Measurements from ENCODE around the gene SYT1. TPM values are rescaled to one million over a fixed set of nuclear protein-coding genes. Genes with fewer than 3 reads are reported as not detected.

Gene SYT1
- total RNA-seq, 6 donors from 2014 or later, result 0.52 to 0.67 (median 0.59) TPM; not detected in 3

- ATAC-seq (ENCODE audit: low FRiP score in 2 of 2) (no peak), DNase-seq (no peak)
- Histone ChIP-seq H3K4me1 (no peaks in the 10 kb centered on the region), H3K27ac (no peak overlapping the region), H3K36me3 (no peaks in the 10 kb centered on the region), H3K9me3 (no peaks in the 10 kb centered on the region), H3K4me3 (no peak overlapping the region), H3K27me3 (no peaks in the 10 kb centered on the region)
- TF ChIP-seq POLR2AphosphoS5 (IDR thresholded peaks at IDR 0.05) (no peak), EP300 (IDR thresholded peaks at IDR 0.05) (no peak), POLR2A (IDR thresholded peaks at IDR 0.05) (no peak)
- TF ChIP-seq, protein P1, sequence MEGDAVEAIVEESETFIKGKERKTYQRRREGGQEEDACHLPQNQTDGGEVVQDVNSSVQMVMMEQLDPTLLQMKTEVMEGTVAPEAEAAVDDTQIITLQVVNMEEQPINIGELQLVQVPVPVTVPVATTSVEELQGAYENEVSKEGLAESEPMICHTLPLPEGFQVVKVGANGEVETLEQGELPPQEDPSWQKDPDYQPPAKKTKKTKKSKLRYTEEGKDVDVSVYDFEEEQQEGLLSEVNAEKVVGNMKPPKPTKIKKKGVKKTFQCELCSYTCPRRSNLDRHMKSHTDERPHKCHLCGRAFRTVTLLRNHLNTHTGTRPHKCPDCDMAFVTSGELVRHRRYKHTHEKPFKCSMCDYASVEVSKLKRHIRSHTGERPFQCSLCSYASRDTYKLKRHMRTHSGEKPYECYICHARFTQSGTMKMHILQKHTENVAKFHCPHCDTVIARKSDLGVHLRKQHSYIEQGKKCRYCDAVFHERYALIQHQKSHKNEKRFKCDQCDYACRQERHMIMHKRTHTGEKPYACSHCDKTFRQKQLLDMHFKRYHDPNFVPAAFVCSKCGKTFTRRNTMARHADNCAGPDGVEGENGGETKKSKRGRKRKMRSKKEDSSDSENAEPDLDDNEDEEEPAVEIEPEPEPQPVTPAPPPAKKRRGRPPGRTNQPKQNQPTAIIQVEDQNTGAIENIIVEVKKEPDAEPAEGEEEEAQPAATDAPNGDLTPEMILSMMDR (IDR thresholded peaks at IDR 0.05), result no peak
These were observed 433.9 kb downstream of the SYT1 start for GRCh38 chr12:79298506-79298905.

GRCh38 chr12:79299447-79300198 is 435.0 kb downstream of the SYT1 start:
- H3K27me3 ChIP-seq, result no peaks in the 10 kb centered on the region
- WGBS, 2 donors, result 67 to 73% methylated on average over 5 of the region's 5 CpGs
- no peak for ATAC-seq (ENCODE audit: low FRiP score in 2 of 2)
- no peak for TF ChIP-seq EP300 (IDR thresholded peaks at IDR 0.05)
- TF ChIP-seq, protein P1 (IDR thresholded peaks at IDR 0.05), result no peak
- no peak for TF ChIP-seq POLR2A (IDR thresholded peaks at IDR 0.05)
- no peak for TF ChIP-seq POLR2AphosphoS5 (IDR thresholded peaks at IDR 0.05)
- no peaks in the 10 kb centered on the region for H3K4me1 ChIP-seq
- H3K4me3 ChIP-seq, result no peak overlapping the region
- H3K9me3 ChIP-seq, result no peaks in the 10 kb centered on the region
- no peak overlapping the region for H3K27ac ChIP-seq
- no peaks in the 10 kb centered on the region for H3K36me3 ChIP-seq
- no peak for DNase-seq

DNA sequence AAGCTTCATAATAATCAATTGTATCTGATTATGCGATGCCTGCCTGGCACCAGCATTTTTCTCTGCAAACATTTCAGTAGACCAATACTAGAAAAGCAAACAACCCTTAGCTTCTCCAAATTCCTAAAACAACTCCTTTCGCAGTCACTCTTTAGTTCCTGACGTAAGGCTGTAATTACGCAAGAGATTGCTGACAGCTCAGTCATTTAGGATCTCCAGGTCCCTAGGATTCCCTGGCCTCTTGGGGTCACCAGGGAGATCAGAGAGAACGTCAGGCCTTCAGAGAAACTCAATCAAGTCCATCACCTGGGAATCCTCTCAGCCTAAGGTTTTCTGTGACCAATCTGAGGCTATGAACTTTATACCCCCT is 435.6 kb downstream of the SYT1 start:
- no peak overlapping the region for H3K27ac ChIP-seq
- no peak for TF ChIP-seq EP300 (IDR thresholded peaks at IDR 0.05)
- H3K36me3 ChIP-seq, result no peaks in the 10 kb centered on the region
- H3K9me3 ChIP-seq, result no peaks in the 10 kb centered on the region
- H3K27me3 ChIP-seq, result no peaks in the 10 kb centered on the region
- ATAC-seq (ENCODE audit: low FRiP score in 2 of 2) (no peak), DNase-seq (no peak)
- no peak overlapping the region for H3K4me3 ChIP-seq
- H3K4me1 ChIP-seq, result no peaks in the 10 kb centered on the region
- 64 to 79% methylated on average over 5 of the region's 5 CpGs for WGBS, 2 donors

DNA sequence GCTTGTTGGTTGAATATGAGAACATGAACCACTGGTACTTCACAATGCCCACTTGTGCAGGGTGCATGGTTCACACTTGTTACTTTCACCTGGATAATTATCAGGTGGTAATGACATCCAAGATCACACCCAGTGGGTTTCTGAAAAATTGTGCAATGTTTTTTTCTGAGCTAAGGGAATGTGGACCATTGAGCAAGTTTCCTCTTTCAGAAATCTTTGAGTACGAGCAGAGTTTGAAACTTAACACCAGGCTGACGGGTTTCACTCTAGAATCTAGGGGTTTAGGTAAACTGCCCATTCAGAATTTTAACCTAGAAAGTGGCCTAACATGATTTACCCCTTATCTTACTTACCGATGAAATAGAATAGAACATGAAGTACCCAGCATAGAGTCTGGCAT is 436.6 kb downstream of the SYT1 start:
- TF ChIP-seq, protein P1 (IDR thresholded peaks at IDR 0.05), result no peak
- TF ChIP-seq POLR2AphosphoS5 (IDR thresholded peaks at IDR 0.05) (no peak), EP300 (IDR thresholded peaks at IDR 0.05) (no peak), POLR2A (IDR thresholded peaks at IDR 0.05) (no peak)
- H3K9me3 ChIP-seq, result no peaks in the 10 kb centered on the region
- H3K4me3 ChIP-seq, result no peak overlapping the region
- DNase-seq (no peak), ATAC-seq (ENCODE audit: low FRiP score in 2 of 2) (no peak)
- 52 to 65% methylated on average over 3 of the region's 3 CpGs for WGBS, 2 donors
- H3K4me1 ChIP-seq, result no peaks in the 10 kb centered on the region
- H3K27me3 ChIP-seq, result no peaks in the 10 kb centered on the region
- H3K36me3 ChIP-seq, result no peaks in the 10 kb centered on the region
- no peak overlapping the region for H3K27ac ChIP-seq

DNA sequence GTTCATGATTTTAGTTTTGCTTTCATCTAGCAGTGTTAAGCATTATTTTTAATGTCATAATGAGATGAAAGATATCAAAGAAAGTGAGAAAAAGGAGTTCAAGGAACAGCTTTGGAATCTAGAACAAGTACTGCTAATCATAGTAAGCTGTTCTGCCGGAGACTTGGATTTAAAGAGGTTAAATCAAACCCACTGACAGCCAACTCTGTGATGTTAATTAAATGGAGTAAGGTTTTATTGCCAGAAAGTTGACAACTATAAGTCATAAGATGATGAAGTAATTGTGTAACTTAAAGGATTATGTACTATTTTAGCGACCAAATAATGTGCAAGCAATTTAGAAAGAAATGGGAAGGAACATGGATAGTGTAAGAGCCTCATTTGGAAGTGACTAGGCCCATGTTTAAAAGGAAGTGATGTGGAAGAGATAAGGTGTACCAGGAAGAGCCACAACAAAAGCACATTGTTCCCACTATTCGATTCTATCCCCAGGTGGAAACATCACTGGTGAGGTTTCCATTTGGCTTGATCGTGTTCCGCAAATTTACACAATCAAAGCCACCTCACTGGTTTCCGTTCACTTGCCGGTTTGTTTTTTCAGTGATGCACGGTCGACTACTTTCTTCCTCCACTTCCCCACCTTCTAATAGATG is 437.7 kb downstream of the SYT1 start:
- Histone ChIP-seq H3K4me1 (no peaks in the 10 kb centered on the region), H3K9me3 (no peaks in the 10 kb centered on the region), H3K36me3 (no peaks in the 10 kb centered on the region), H3K4me3 (no peak overlapping the region), H3K27me3 (no peaks in the 10 kb centered on the region), H3K27ac (no peak overlapping the region)
- no peak for TF ChIP-seq POLR2A (IDR thresholded peaks at IDR 0.05)
- TF ChIP-seq, protein P1 (IDR thresholded peaks at IDR 0.05), result no peak
- TF ChIP-seq POLR2AphosphoS5 (IDR thresholded peaks at IDR 0.05), result no peak
- TF ChIP-seq EP300 (IDR thresholded peaks at IDR 0.05), result no peak
- DNase-seq, result no peak
- no peak for ATAC-seq (ENCODE audit: low FRiP score in 2 of 2)
- 65 to 71% methylated on average over 9 of the region's 9 CpGs for WGBS, 2 donors

All from upper lobe of left lung (tissue), 6 donors.